ENCODE results near the gene IL3. TPM values are rescaled to one million over a fixed set of nuclear protein-coding genes. Genes with fewer than 3 reads are reported as not detected.

IL3 gene
- total RNA-seq, 4 donors from 2014 or later = not detected

DNA sequence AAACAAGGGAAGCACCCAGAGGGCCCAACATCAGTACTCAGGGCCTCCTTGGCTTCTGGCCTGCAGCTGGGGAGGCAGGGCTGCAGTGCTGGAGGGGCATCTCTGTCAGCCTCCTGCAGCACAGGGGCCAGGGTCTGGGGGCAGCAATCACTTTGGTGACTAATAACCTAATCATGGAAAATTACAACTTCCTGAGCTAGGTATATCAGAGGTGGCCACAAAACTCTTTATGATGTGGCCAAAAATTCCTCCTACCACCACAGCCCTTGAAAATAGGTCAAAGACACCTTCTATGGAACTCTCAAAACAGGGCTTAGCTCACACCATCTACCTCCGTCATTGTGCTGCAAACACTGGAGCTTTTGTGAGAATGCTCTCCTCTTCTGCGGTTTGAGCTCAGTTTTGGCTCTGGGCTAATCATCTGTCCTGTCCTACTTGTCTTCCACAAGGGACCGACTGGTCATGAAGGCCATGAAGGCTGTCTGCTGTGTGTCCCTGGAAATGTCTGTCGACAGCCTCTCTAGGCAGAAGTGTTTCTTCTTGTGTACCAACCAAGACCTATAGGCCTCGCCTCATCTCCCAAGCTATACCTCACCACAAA is 41.7 kb downstream of the IL3 start:
- 82 to 90% methylated on average over 4 of the region's 5 CpGs for WGBS, 2 donors
- Histone ChIP-seq H3K9me3 (no peaks in the 10 kb centered on the region), H3K27ac (peak overlapping the region in 2 of 4 donors; percentile 62 to 74), H3K36me3 (no peaks in the 10 kb centered on the region), H3K4me1 (peaks cover 7 to 18% (median 13%) of the 10 kb centered on the region in 3 donors), H3K27me3 (no peaks in the 10 kb centered on the region), H3K4me3 (no peak overlapping the region)
- no peak for TF ChIP-seq POLR2A (IDR thresholded peaks at IDR 0.05)
- TF ChIP-seq, protein P1, sequence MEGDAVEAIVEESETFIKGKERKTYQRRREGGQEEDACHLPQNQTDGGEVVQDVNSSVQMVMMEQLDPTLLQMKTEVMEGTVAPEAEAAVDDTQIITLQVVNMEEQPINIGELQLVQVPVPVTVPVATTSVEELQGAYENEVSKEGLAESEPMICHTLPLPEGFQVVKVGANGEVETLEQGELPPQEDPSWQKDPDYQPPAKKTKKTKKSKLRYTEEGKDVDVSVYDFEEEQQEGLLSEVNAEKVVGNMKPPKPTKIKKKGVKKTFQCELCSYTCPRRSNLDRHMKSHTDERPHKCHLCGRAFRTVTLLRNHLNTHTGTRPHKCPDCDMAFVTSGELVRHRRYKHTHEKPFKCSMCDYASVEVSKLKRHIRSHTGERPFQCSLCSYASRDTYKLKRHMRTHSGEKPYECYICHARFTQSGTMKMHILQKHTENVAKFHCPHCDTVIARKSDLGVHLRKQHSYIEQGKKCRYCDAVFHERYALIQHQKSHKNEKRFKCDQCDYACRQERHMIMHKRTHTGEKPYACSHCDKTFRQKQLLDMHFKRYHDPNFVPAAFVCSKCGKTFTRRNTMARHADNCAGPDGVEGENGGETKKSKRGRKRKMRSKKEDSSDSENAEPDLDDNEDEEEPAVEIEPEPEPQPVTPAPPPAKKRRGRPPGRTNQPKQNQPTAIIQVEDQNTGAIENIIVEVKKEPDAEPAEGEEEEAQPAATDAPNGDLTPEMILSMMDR (IDR thresholded peaks at IDR 0.05) = no peak
- no peak for DNase-seq
- intact Hi-C loops (cut with DNase I) = no loop called here

DNA sequence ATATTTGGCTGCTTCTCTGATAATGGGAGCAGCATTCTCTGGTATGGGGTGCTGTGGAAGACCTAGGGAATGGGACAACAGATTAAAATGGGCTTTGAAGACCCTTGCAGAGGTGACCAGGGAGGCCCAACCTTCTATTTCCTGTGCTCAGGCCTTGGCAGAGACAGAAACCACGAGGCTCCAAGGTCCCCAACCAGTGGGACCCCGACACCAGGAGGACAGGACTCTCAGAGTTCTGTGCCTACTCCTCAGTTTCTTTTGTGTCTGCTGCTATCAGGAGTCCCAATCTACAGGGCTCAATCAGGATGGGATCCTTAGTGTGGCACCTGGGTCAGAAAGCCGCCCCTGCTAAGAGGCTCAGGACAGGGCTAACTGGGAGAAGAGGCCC is 42.5 kb downstream of the IL3 start:
- Histone ChIP-seq H3K4me1 (peaks cover 7 to 18% (median 13%) of the 10 kb centered on the region in 3 donors), H3K4me3 (no peak overlapping the region), H3K27ac (peak overlapping the region; percentile 30 to 74 (median 60)), H3K9me3 (no peaks in the 10 kb centered on the region), H3K36me3 (no peaks in the 10 kb centered on the region), H3K27me3 (no peaks in the 10 kb centered on the region)
- TF ChIP-seq, protein P1 (IDR thresholded peaks at IDR 0.05) = no peak
- no peak for TF ChIP-seq POLR2A (IDR thresholded peaks at IDR 0.05)
- intact Hi-C loops (cut with DNase I) = no loop called here
- WGBS, 2 donors = 61 to 85% methylated on average over 2 to 3 of the region's 3 CpGs
- no peak for DNase-seq

DNA sequence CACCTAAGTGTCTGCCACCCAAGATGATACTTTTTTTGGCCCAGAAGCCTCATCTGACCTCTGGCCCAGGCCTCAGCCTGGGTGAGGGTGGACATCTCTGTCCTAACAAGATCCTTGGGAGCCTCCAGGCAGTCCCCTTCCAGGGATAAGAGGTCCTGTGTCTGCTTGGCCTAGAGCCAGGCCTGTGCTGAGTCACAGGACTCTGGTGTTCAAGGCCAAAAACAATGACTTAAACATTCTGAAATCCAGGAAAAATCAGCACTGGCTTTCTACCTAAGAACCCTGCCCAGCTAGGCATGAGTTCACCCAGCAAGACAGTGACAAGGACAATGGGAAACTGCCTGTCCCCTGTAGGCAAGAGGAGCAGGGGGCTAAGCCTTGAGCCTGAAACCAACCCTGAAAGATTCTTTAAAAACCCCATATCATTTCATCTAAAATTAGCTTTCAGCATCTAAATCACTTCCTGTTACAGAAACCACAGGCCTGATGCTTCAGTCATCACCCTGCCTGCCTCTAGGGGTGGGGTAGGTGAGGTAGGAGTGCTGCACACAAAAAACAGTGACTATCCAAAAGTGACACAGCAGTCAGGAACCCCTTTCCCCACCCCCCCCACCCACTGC is 43.0 kb downstream of the IL3 start:
- Histone ChIP-seq H3K36me3 (no peaks in the 10 kb centered on the region), H3K4me1 (peaks cover 7 to 18% (median 13%) of the 10 kb centered on the region in 3 donors), H3K4me3 (no peak overlapping the region), H3K27ac (peak overlapping the region; percentile 30 to 74 (median 60)), H3K9me3 (no peaks in the 10 kb centered on the region), H3K27me3 (no peaks in the 10 kb centered on the region)
- TF ChIP-seq POLR2A (IDR thresholded peaks at IDR 0.05) = no peak
- TF ChIP-seq, protein P1 (IDR thresholded peaks at IDR 0.05) = peak in 1 of 6 experiments; percentile 10
- no peak for DNase-seq
- intact Hi-C loops (cut with DNase I) = no loop called here

DNA sequence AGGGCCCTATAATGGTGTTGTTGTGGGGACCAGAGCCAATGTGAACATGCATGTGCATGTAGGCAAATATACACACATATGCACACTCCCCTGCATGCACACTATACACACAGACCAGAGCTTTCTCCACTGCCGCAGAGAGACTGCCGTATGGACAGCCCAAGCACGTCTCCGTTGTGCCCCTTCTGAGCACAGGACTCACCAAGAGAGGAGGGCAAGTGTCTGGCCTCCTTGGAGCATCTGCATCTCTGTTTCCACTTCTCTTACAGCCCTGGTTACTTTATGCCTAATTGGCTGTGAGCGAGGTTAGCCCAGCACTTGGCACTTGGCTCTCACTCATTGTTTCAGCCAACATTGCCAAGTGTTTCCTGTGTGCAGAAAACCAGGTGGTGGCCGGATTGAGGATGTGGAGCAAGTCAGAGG is 43.5 kb downstream of the IL3 start:
- Histone ChIP-seq H3K9me3 (no peaks in the 10 kb centered on the region), H3K4me1 (peaks cover 7 to 18% (median 13%) of the 10 kb centered on the region in 3 donors), H3K4me3 (no peak overlapping the region), H3K36me3 (no peaks in the 10 kb centered on the region), H3K27me3 (no peaks in the 10 kb centered on the region), H3K27ac (peak overlapping the region in 1 of 4 donors; percentile 74)
- intact Hi-C loops (cut with DNase I) = no loop called here
- WGBS, 2 donors = 77 to 84% methylated on average over 4 to 5 of the region's 6 CpGs
- no peak for DNase-seq
- no peak for TF ChIP-seq POLR2A (IDR thresholded peaks at IDR 0.05)
- TF ChIP-seq, protein P1 (IDR thresholded peaks at IDR 0.05) = no peak

DNA sequence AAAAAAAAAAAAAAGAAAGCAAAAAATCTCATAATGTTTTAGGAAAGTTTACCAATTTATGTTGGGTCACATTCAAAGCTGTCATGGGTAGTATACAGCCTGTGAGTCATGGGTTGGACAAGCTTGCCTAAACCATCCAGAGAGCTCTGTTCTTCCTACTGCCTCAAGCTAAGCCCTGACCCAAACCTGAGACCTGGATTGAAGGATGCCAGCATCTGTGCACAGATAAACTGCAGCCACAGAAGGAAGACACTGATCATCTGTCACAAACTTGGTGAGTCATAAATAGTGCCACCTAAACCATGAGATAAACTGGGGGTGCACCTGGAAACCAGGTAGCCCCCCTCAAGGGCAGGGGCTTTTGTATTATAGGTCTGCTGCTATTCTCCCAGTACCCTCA is 44.1 kb downstream of the IL3 start:
- H3K9me3 ChIP-seq = no peaks in the 10 kb centered on the region
- DNase-seq = no peak
- no peaks in the 10 kb centered on the region for H3K36me3 ChIP-seq
- intact Hi-C loops (cut with DNase I) = no loop called here
- no peak overlapping the region for H3K4me3 ChIP-seq
- no peaks in the 10 kb centered on the region for H3K27me3 ChIP-seq
- H3K27ac ChIP-seq = no peak overlapping the region
- peaks cover 7 to 18% (median 13%) of the 10 kb centered on the region in 3 donors for H3K4me1 ChIP-seq
- TF ChIP-seq, protein P1 (IDR thresholded peaks at IDR 0.05) = no peak
